ENCODE results near the gene LPP. TPM values are rescaled to one million over a fixed set of nuclear protein-coding genes. Genes with fewer than 3 reads are reported as not detected.

Gene LPP
- total RNA-seq, 2 donors from 2014 or later = 170 to 246 TPM

DNA sequence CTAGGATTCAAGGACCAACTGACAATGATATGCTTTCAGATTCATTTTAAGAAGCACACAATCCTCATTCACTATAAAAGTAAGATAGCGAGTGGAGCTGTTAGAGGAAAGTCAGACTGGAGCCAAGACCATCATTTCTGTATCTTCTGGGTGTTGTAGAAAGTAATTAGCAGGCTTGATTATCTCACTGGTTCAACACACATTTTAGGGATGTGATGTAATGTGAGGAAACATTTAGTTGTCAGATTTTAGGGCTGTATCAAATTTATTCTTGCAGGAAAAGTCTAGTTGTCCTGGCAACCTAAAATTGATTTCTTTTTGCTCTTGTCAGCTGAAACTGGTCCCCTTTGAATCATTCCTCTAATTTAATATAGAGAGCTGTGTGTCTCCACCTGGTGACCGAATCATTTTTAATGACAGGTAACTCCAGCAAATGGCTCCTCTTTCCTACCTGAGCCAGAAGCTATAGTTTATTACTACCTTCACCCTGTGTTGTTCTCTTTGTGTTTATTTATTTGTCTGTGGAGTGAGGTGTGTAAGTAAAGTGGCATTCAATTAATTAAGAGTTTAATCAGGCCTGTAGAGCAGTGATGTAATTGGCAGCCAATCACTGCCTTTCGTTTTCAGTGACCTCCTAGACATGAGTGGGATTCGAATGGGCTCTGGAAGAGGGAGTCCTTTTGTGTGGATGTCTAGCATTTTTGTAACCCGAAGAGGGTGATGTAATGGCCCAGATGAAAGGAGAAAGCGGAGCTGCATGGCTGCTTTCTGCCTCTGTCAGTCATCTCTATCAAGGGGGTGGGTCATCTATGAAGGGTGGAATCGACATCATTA is 125.8 kb downstream of the LPP start:
- TF ChIP-seq, protein P1, sequence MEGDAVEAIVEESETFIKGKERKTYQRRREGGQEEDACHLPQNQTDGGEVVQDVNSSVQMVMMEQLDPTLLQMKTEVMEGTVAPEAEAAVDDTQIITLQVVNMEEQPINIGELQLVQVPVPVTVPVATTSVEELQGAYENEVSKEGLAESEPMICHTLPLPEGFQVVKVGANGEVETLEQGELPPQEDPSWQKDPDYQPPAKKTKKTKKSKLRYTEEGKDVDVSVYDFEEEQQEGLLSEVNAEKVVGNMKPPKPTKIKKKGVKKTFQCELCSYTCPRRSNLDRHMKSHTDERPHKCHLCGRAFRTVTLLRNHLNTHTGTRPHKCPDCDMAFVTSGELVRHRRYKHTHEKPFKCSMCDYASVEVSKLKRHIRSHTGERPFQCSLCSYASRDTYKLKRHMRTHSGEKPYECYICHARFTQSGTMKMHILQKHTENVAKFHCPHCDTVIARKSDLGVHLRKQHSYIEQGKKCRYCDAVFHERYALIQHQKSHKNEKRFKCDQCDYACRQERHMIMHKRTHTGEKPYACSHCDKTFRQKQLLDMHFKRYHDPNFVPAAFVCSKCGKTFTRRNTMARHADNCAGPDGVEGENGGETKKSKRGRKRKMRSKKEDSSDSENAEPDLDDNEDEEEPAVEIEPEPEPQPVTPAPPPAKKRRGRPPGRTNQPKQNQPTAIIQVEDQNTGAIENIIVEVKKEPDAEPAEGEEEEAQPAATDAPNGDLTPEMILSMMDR (IDR thresholded peaks at IDR 0.05) = no peak
- Histone ChIP-seq H3K36me3 (no peaks in the 10 kb centered on the region), H3K9me3 (no peaks in the 10 kb centered on the region), H3K4me1 (no peaks in the 10 kb centered on the region), H3K27ac (no peak overlapping the region), H3K27me3 (no peaks in the 10 kb centered on the region), H3K9ac (ENCODE audit: low read depth in 2 of 2, low read length in 2 of 2) (no peak overlapping the region), H3K4me3 (no peak overlapping the region)
- intact Hi-C loops (cut with DNase I) = loop anchor here (10.0 kb wide), 1 partner anchor 535 kb away; the partner anchor contains the start of gene BCL6
- DNase-seq = no peak

DNA sequence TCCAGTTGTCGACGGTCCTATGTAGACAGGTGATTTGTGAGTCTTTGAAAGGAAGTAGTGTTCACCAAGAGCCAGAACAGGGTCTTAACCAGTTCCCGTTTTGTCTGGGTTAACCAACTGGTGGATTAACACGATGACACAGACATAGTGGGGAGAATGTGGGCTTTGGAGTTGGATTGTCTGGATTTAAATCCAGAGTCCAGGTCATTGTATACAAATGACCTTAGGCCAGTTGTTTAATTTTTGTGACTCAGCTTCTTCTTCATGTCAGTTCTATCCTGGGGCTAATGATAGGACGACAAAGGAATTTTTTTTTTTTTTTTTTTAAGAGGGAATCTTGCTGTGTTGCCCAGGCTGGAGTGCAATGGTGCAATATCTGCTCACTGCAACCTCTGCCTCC is 126.7 kb downstream of the LPP start:
- no peak for DNase-seq
- H3K27me3 ChIP-seq = no peaks in the 10 kb centered on the region
- H3K9me3 ChIP-seq = no peaks in the 10 kb centered on the region
- no peak overlapping the region for H3K27ac ChIP-seq
- H3K36me3 ChIP-seq = no peaks in the 10 kb centered on the region
- H3K4me1 ChIP-seq = no peaks in the 10 kb centered on the region
- TF ChIP-seq, protein P1 (IDR thresholded peaks at IDR 0.05) = no peak
- H3K9ac ChIP-seq (ENCODE audit: low read depth in 2 of 2, low read length in 2 of 2) = no peak overlapping the region
- intact Hi-C loops (cut with DNase I) = no loop called here
- H3K4me3 ChIP-seq = no peak overlapping the region

DNA sequence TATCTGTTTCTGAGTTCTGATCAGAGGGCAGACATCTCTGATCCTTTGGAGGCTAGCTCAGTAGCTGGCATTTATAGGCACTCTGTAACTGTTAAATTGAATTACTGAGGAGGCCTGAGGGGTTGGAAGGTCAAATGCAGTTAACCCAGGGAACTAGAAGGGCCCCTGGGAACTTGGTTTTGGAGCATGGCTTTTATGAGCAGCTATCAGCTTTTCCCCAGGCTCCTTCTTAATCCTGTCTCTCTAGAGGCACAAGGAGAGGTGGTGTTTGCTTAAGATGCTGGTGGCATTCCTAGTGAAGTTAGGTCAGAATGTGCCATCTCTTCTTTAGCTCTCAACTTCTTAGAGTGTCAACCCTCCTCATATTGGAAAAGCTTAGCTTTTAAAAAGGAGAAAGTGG is 128.9 kb downstream of the LPP start:
- no peak overlapping the region for H3K27ac ChIP-seq
- no peak overlapping the region for H3K4me3 ChIP-seq
- no peaks in the 10 kb centered on the region for H3K36me3 ChIP-seq
- H3K4me1 ChIP-seq = no peaks in the 10 kb centered on the region
- H3K9me3 ChIP-seq = no peaks in the 10 kb centered on the region
- H3K9ac ChIP-seq (ENCODE audit: low read depth in 2 of 2, low read length in 2 of 2) = no peak overlapping the region
- intact Hi-C loops (cut with DNase I) = no loop called here
- no peak for DNase-seq
- TF ChIP-seq, protein P1 (IDR thresholded peaks at IDR 0.05) = no peak
- no peaks in the 10 kb centered on the region for H3K27me3 ChIP-seq

DNA sequence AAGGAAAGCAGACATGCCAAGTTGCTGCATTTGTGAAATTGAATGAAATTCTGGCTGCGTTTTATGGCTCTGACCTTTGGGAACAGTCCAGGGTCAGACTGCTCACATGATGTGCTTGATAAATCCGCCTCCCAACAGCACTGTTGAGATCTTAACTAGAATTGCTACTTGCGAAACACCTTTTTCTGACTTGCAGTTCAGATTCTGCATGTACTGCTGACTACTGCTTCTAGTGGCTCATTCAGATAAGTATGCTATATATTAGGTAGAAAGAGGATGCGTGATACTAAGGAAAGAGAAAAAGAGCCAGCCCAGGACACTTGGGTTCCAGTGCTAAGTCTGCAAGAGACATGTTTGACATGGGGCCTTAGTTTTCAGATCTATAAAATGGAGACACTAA is 129.4 kb downstream of the LPP start:
- intact Hi-C loops (cut with DNase I) = no loop called here
- no peaks in the 10 kb centered on the region for H3K36me3 ChIP-seq
- no peak overlapping the region for H3K27ac ChIP-seq
- H3K4me1 ChIP-seq = no peaks in the 10 kb centered on the region
- TF ChIP-seq, protein P1 (IDR thresholded peaks at IDR 0.05) = no peak
- no peak overlapping the region for H3K9ac ChIP-seq (ENCODE audit: low read depth in 2 of 2, low read length in 2 of 2)
- no peaks in the 10 kb centered on the region for H3K9me3 ChIP-seq
- H3K4me3 ChIP-seq = no peak overlapping the region
- H3K27me3 ChIP-seq = no peaks in the 10 kb centered on the region
- DNase-seq = peak; percentile 43

DNA sequence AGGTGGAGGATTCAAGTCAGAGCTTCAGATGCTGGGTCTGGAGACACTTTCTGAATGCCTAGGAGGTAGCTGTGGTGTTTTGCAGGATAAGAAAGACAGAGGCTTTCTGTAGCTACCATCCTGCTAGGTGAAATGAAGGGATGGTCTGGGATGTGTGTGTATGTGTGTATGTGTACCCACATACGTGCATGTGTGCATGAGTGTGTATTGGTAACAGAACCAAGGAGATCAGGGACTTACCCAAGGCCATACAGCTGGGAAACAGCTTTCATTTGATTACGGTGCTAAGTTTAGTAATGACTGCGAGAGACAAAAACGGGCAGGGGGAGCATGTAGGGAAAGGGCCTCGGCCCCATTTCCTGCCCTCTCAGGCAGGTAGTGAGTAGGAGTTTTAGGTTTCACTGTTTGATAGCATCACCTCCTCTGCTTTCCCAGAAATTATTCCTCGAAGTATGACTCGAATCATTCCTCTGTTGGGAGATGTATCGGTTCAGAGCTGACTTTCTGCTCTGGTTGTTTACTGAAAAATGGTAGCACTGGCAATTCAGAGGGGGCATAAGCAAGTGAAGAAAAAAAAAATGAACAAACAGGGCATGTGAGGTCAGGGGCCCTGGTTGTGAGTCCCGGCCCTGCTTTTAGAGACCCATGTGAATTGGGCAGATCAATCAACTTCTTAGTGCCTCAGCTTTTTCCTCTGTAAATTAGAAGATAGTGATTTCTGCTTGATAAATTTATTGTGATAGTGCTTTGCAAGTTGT is 130.7 kb downstream of the LPP start:
- intact Hi-C loops (cut with DNase I) = no loop called here
- no peaks in the 10 kb centered on the region for H3K4me1 ChIP-seq
- no peaks in the 10 kb centered on the region for H3K27me3 ChIP-seq
- H3K9ac ChIP-seq (ENCODE audit: low read depth in 2 of 2, low read length in 2 of 2) = no peak overlapping the region
- no peak overlapping the region for H3K4me3 ChIP-seq
- H3K27ac ChIP-seq = no peak overlapping the region
- no peaks in the 10 kb centered on the region for H3K9me3 ChIP-seq
- TF ChIP-seq, protein P1 (IDR thresholded peaks at IDR 0.05) = no peak
- no peaks in the 10 kb centered on the region for H3K36me3 ChIP-seq
- no peak for DNase-seq

Data from colonic mucosa (tissue), 4 donors.